Testis (tissue), 2 donors: ENCODE results near the gene AKAP6.

Experiments used
- POLR2A ChIP-seq: fragments of 450-650 bp; IDR thresholded peaks from one replicate; pipeline ENCODE4 v1.6.1; 2017; ENCODE audit warnings: antibody characterized with exemption, mild to moderate bottlenecking, moderate library complexity
- TF ChIP-seq, protein P1 (sequence below), 3 experiments: fragments of 450-650 bp in 2 of 3; fragments of 200-600 bp in 1 of 3; sonication (generic) in 1 of 3; IDR thresholded peaks; one replicate each; pipeline ENCODE4 v1.5.1; 2016 to 2019; ENCODE audit warnings: antibody characterized with exemption in 3 of 3, mild to moderate bottlenecking in 2 of 3, moderate library complexity in 1 of 3

DNA sequence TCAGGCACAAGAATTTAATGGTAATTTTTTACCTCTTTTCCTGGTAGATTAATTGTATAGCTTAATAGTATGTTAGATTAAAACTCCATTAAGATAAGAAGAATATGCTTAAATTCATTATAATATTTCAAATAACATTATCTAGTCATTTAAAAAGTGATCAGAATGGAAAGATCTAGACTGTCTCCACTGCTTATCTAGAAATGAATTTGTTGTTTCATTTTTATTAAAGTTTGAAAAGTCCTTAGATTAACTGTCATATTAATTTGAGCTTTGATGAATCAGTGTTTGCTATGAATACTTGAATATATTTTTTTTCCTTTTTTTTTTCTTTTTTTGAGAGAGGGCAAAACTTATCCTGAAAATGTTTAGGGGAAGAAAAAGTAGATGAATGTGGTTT is 373.0 kb downstream of the AKAP6 start:
- TF ChIP-seq, protein P1, sequence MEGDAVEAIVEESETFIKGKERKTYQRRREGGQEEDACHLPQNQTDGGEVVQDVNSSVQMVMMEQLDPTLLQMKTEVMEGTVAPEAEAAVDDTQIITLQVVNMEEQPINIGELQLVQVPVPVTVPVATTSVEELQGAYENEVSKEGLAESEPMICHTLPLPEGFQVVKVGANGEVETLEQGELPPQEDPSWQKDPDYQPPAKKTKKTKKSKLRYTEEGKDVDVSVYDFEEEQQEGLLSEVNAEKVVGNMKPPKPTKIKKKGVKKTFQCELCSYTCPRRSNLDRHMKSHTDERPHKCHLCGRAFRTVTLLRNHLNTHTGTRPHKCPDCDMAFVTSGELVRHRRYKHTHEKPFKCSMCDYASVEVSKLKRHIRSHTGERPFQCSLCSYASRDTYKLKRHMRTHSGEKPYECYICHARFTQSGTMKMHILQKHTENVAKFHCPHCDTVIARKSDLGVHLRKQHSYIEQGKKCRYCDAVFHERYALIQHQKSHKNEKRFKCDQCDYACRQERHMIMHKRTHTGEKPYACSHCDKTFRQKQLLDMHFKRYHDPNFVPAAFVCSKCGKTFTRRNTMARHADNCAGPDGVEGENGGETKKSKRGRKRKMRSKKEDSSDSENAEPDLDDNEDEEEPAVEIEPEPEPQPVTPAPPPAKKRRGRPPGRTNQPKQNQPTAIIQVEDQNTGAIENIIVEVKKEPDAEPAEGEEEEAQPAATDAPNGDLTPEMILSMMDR (IDR thresholded peaks at IDR 0.05) = no peak
- no peak for TF ChIP-seq POLR2A
